Activated T-helper 17 cell treated with anti-CD3 and anti-CD28 coated beads, Interleukin-2, amount 50 U/mL, for 72 hours (primary cell): ENCODE measurements around the gene SERPING1. TPM values are rescaled to one million over a fixed set of nuclear protein-coding genes. Genes with fewer than 3 reads are reported as not detected.

Source experiments
- ATAC-seq: fragments of 150-1000 bp; cut with Tn5 transposase; replicated peaks from 2 replicates; pipeline ENCODE4 v1.10.0; 2021; ENCODE audit warnings: mild to moderate bottlenecking, moderate library complexity
- H3K27ac Mint-ChIP-seq: one replicate; pipeline ENCODE4 v1.8.0; 2022; ENCODE audit warnings: mixed read lengths
- H3K27me3 Mint-ChIP-seq: one replicate; pipeline ENCODE4 v1.8.0; 2022; ENCODE audit warnings: mixed read lengths
- H3K36me3 Mint-ChIP-seq: one replicate; pipeline ENCODE4 v1.8.0; 2022; ENCODE audit warnings: low read depth, mild to moderate bottlenecking, mixed read lengths
- H3K4me1 Mint-ChIP-seq: one replicate; pipeline ENCODE4 v1.8.0; 2022; ENCODE audit warnings: mixed read lengths
- H3K4me3 Mint-ChIP-seq: one replicate; pipeline ENCODE4 v1.8.0; 2022; ENCODE audit warnings: mild to moderate bottlenecking, mixed read lengths
- H3K9me3 Mint-ChIP-seq: one replicate; pipeline ENCODE4 v1.8.0; 2022; ENCODE audit warnings: mixed read lengths
- total RNA-seq, 2 donors: library from RNA; stranded (reverse); gene quantifications; one replicate each; pipeline ENCODE4 v1.2.3, GENCODE V29; 2022

The SERPING1 gene
- total RNA-seq = not detected

- no peaks in the 10 kb centered on the region for H3K4me1 Mint-ChIP-seq
- no peak within 1 kb of the TSS for H3K27ac Mint-ChIP-seq
- no peak within 1 kb of the TSS for H3K4me3 Mint-ChIP-seq
- no peaks in the 10 kb centered on the region for H3K36me3 Mint-ChIP-seq
- peaks cover 40% of the 10 kb centered on the region for H3K27me3 Mint-ChIP-seq
- no peaks in the 10 kb centered on the region for H3K9me3 Mint-ChIP-seq
- ATAC-seq = no peak
Measured at GRCh38 chr11:57597461-57597915, at the start of gene SERPING1. Gene SERPING1, plus strand, starts transcription at chr11:57597685. Its CDS starts 586 bp downstream, at chr11:57598271.

- Mint-ChIP-seq H3K27ac (peak overlapping the region; percentile 56), H3K27me3 (no peaks in the 10 kb centered on the region), H3K9me3 (no peaks in the 10 kb centered on the region), H3K36me3 (peaks cover 61% of the 10 kb centered on the region), H3K4me3 (no peak overlapping the region), H3K4me1 (no peaks in the 10 kb centered on the region)
- peak; percentile 18 for ATAC-seq
Measured at GRCh38 chr11:57547854-57548377, 49.6 kb upstream of the SERPING1 start.

- Mint-ChIP-seq H3K27ac (no peak overlapping the region), H3K36me3 (peaks cover 81% of the 10 kb centered on the region), H3K9me3 (no peaks in the 10 kb centered on the region), H3K4me3 (no peak overlapping the region), H3K27me3 (no peaks in the 10 kb centered on the region), H3K4me1 (no peaks in the 10 kb centered on the region)
- ATAC-seq = no peak
Measured at GRCh38 chr11:57549983-57550382, 47.5 kb upstream of the SERPING1 start.

- ATAC-seq = no peak
- H3K4me1 Mint-ChIP-seq = no peaks in the 10 kb centered on the region
- H3K4me3 Mint-ChIP-seq = no peak overlapping the region
- H3K27me3 Mint-ChIP-seq = no peaks in the 10 kb centered on the region
- H3K27ac Mint-ChIP-seq = peak overlapping the region; percentile 15
- no peaks in the 10 kb centered on the region for H3K9me3 Mint-ChIP-seq
- peaks cover 94% of the 10 kb centered on the region for H3K36me3 Mint-ChIP-seq
Measured at GRCh38 chr11:57551941-57552340, 45.5 kb upstream of the SERPING1 start.

GRCh38 chr11:57552479-57552878, 45.0 kb upstream of the SERPING1 start:
- peaks cover 96% of the 10 kb centered on the region for H3K36me3 Mint-ChIP-seq
- no peak overlapping the region for H3K27ac Mint-ChIP-seq
- ATAC-seq = no peak
- H3K4me3 Mint-ChIP-seq = no peak overlapping the region
- H3K4me1 Mint-ChIP-seq = no peaks in the 10 kb centered on the region
- no peaks in the 10 kb centered on the region for H3K9me3 Mint-ChIP-seq
- H3K27me3 Mint-ChIP-seq = no peaks in the 10 kb centered on the region

- H3K4me1 Mint-ChIP-seq = no peaks in the 10 kb centered on the region
- peaks cover 97% of the 10 kb centered on the region for H3K36me3 Mint-ChIP-seq
- ATAC-seq = no peak
- H3K4me3 Mint-ChIP-seq = no peak overlapping the region
- no peaks in the 10 kb centered on the region for H3K9me3 Mint-ChIP-seq
- H3K27ac Mint-ChIP-seq = no peak overlapping the region
- no peaks in the 10 kb centered on the region for H3K27me3 Mint-ChIP-seq
Measured at GRCh38 chr11:57555393-57555792, 42.1 kb upstream of the SERPING1 start.

GRCh38 chr11:57556041-57556440, 41.4 kb upstream of the SERPING1 start:
- Mint-ChIP-seq H3K9me3 (no peaks in the 10 kb centered on the region), H3K4me3 (no peak overlapping the region), H3K4me1 (peaks cover 1% of the 10 kb centered on the region), H3K27ac (no peak overlapping the region), H3K27me3 (no peaks in the 10 kb centered on the region), H3K36me3 (peaks cover 96% of the 10 kb centered on the region)
- ATAC-seq = no peak

GRCh38 chr11:57560146-57560545, 37.3 kb upstream of the SERPING1 start:
- ATAC-seq = no peak
- H3K9me3 Mint-ChIP-seq = no peaks in the 10 kb centered on the region
- peaks cover 86% of the 10 kb centered on the region for H3K36me3 Mint-ChIP-seq
- H3K4me3 Mint-ChIP-seq = no peak overlapping the region
- no peak overlapping the region for H3K27ac Mint-ChIP-seq
- H3K4me1 Mint-ChIP-seq = peaks cover 25% of the 10 kb centered on the region
- H3K27me3 Mint-ChIP-seq = no peaks in the 10 kb centered on the region

- Mint-ChIP-seq H3K4me1 (peaks cover 30% of the 10 kb centered on the region), H3K4me3 (no peak overlapping the region)
Measured at GRCh38 chr11:57562596-57562995, 34.9 kb upstream of the SERPING1 start.

GRCh38 chr11:57566005-57566904, 31.2 kb upstream of the SERPING1 start:
- Mint-ChIP-seq H3K9me3 (no peaks in the 10 kb centered on the region), H3K36me3 (peaks cover 42% of the 10 kb centered on the region), H3K27me3 (no peaks in the 10 kb centered on the region), H3K4me3 (peak overlapping the region; percentile 98), H3K4me1 (peaks cover 35% of the 10 kb centered on the region), H3K27ac (peak overlapping the region; percentile 98)
- ATAC-seq = peak; percentile 58

More at GRCh38 chr11:57562596-57562995, 34.9 kb upstream of the SERPING1 start:
- peaks cover 72% of the 10 kb centered on the region for H3K36me3 Mint-ChIP-seq
- peak overlapping the region; percentile 98 for H3K27ac Mint-ChIP-seq
- H3K27me3 Mint-ChIP-seq = no peaks in the 10 kb centered on the region
- no peaks in the 10 kb centered on the region for H3K9me3 Mint-ChIP-seq
- no peak for ATAC-seq

GRCh38 chr11:57566905-57567514, 30.5 kb upstream of the SERPING1 start:
- H3K27ac Mint-ChIP-seq = peak overlapping the region; percentile 98
- peak; percentile 7 for ATAC-seq
- no peaks in the 10 kb centered on the region for H3K9me3 Mint-ChIP-seq
- peaks cover 36% of the 10 kb centered on the region for H3K36me3 Mint-ChIP-seq
- H3K27me3 Mint-ChIP-seq = no peaks in the 10 kb centered on the region
- H3K4me3 Mint-ChIP-seq = peak overlapping the region; percentile 98
- peaks cover 28% of the 10 kb centered on the region for H3K4me1 Mint-ChIP-seq

GRCh38 chr11:57567515-57568329, 29.8 kb upstream of the SERPING1 start, which contains the start of gene UBE2L6:
Gene UBE2L6, minus strand, starts transcription at chr11:57567672. Its CDS starts 61 bp downstream, at chr11:57567611.
- Mint-ChIP-seq H3K27ac (peak within 1 kb of the TSS; percentile 98), H3K36me3 (peaks cover 32% of the 10 kb centered on the region), H3K4me1 (peaks cover 24% of the 10 kb centered on the region), H3K27me3 (no peaks in the 10 kb centered on the region), H3K4me3 (peak within 1 kb of the TSS; percentile 98), H3K9me3 (no peaks in the 10 kb centered on the region)
- peak; percentile 85 for ATAC-seq

- ATAC-seq = no peak
- Mint-ChIP-seq H3K27ac (peak overlapping the region; percentile 81), H3K4me3 (peak overlapping the region; percentile 98), H3K36me3 (peaks cover 30% of the 10 kb centered on the region), H3K27me3 (no peaks in the 10 kb centered on the region), H3K4me1 (peaks cover 22% of the 10 kb centered on the region), H3K9me3 (no peaks in the 10 kb centered on the region)
Measured at GRCh38 chr11:57568330-57568766, 29.1 kb upstream of the SERPING1 start.

- peaks cover 5% of the 10 kb centered on the region for H3K36me3 Mint-ChIP-seq
- H3K27me3 Mint-ChIP-seq = peaks cover 8% of the 10 kb centered on the region
- H3K9me3 Mint-ChIP-seq = no peaks in the 10 kb centered on the region
- peaks cover 9% of the 10 kb centered on the region for H3K4me1 Mint-ChIP-seq
- no peak for ATAC-seq
- H3K4me3 Mint-ChIP-seq = no peak overlapping the region
- H3K27ac Mint-ChIP-seq = peak overlapping the region; percentile 43
Measured at GRCh38 chr11:57571606-57572005, 25.9 kb upstream of the SERPING1 start.
